MM.1S (cell line): ENCODE measurements around the gene RAB9B.

Source experiments
- EZH2 ChIP-seq: fragments of 300-600 bp; sonication (generic); optimal IDR thresholded peaks from 2 replicates; pipeline ENCODE3; 2017; ENCODE audit warnings: low read depth, mild to moderate bottlenecking, antibody characterized with exemption, low read length, mixed read lengths
- EZH2phosphoT487 ChIP-seq: fragments of 300-600 bp; sonication (generic); IDR thresholded peaks from 2 replicates; pipeline ENCODE4 v1.6.1; 2018; ENCODE audit warnings: antibody characterized with exemption, low read length
- TF ChIP-seq, protein P1 (sequence below): fragments of 300-600 bp; sonication (generic); IDR thresholded peaks from 2 replicates; pipeline ENCODE4 v1.5.1; 2016; ENCODE audit warnings: antibody characterized with exemption, low read length, mixed read lengths

DNA sequence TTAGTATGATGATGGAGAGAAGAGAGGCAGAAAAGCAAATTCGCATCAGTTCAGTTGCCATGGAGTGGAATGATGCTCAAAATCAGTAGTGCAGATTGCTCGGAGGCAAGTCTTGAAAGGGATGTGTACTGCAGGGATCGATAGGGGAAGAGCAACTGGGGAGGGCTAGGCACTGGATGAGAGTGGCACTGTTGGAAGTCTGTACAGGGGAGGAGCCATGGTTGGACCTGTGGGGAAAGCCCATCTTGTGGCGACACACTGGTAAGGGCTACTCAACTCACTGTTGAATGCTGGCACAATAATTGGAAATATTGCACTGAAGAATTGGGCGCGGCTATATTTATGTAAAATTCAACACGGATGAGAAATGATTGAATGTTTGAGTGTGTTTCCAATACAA lies 1.2 kb downstream of the RAB9B start:
- TF ChIP-seq EZH2phosphoT487 (no peak), EZH2 (no peak)
- TF ChIP-seq, protein P1, sequence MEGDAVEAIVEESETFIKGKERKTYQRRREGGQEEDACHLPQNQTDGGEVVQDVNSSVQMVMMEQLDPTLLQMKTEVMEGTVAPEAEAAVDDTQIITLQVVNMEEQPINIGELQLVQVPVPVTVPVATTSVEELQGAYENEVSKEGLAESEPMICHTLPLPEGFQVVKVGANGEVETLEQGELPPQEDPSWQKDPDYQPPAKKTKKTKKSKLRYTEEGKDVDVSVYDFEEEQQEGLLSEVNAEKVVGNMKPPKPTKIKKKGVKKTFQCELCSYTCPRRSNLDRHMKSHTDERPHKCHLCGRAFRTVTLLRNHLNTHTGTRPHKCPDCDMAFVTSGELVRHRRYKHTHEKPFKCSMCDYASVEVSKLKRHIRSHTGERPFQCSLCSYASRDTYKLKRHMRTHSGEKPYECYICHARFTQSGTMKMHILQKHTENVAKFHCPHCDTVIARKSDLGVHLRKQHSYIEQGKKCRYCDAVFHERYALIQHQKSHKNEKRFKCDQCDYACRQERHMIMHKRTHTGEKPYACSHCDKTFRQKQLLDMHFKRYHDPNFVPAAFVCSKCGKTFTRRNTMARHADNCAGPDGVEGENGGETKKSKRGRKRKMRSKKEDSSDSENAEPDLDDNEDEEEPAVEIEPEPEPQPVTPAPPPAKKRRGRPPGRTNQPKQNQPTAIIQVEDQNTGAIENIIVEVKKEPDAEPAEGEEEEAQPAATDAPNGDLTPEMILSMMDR = no peak
